ENCODE results near the gene TMEM139.

Gene TMEM139

GRCh38 chr7:143252006-143252405 lies 32.8 kb upstream of the TMEM139 start:
- Histone ChIP-seq H3K27ac (no peak overlapping the region), H4K20me1 (ENCODE audit: insufficient read depth) (no peaks in the 10 kb centered on the region), H3K4me1 (ENCODE audit: low read depth, poor library complexity, severe bottlenecking) (peaks cover 13% of the 10 kb centered on the region), H3K9ac (no peak overlapping the region), H2AFZ (ENCODE audit: low read depth) (no peak overlapping the region), H3K27me3 (ENCODE audit: insufficient read depth, low read depth) (no peaks in the 10 kb centered on the region), H3K36me3 (ENCODE audit: insufficient read depth) (no peaks in the 10 kb centered on the region), H3K4me2 (no peak overlapping the region), H3K4me3 (IDR thresholded peaks at IDR 0.05; ENCODE audit: insufficient read depth, low read depth, low read length) (no peak overlapping the region), H3K79me2 (ENCODE audit: insufficient read depth, low read depth) (no peaks in the 10 kb centered on the region)
- TF ChIP-seq, protein P1, sequence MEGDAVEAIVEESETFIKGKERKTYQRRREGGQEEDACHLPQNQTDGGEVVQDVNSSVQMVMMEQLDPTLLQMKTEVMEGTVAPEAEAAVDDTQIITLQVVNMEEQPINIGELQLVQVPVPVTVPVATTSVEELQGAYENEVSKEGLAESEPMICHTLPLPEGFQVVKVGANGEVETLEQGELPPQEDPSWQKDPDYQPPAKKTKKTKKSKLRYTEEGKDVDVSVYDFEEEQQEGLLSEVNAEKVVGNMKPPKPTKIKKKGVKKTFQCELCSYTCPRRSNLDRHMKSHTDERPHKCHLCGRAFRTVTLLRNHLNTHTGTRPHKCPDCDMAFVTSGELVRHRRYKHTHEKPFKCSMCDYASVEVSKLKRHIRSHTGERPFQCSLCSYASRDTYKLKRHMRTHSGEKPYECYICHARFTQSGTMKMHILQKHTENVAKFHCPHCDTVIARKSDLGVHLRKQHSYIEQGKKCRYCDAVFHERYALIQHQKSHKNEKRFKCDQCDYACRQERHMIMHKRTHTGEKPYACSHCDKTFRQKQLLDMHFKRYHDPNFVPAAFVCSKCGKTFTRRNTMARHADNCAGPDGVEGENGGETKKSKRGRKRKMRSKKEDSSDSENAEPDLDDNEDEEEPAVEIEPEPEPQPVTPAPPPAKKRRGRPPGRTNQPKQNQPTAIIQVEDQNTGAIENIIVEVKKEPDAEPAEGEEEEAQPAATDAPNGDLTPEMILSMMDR (conservative IDR thresholded peaks at IDR 0.05; ENCODE audit: low read depth, low read length) = no peak

- no peak overlapping the region for H3K4me2 ChIP-seq
- H3K9ac ChIP-seq = no peak overlapping the region
- TF ChIP-seq, protein P1 (conservative IDR thresholded peaks at IDR 0.05; ENCODE audit: low read depth, low read length) = no peak
- H3K36me3 ChIP-seq (ENCODE audit: insufficient read depth) = no peaks in the 10 kb centered on the region
- H3K4me1 ChIP-seq (ENCODE audit: low read depth, poor library complexity, severe bottlenecking) = peaks cover 6% of the 10 kb centered on the region
- H3K4me3 ChIP-seq (IDR thresholded peaks at IDR 0.05; ENCODE audit: insufficient read depth, low read depth, low read length) = no peak overlapping the region
- H4K20me1 ChIP-seq (ENCODE audit: insufficient read depth) = no peaks in the 10 kb centered on the region
- no peak overlapping the region for H2AFZ ChIP-seq (ENCODE audit: low read depth)
- no peaks in the 10 kb centered on the region for H3K27me3 ChIP-seq (ENCODE audit: insufficient read depth, low read depth)
- no peaks in the 10 kb centered on the region for H3K79me2 ChIP-seq (ENCODE audit: insufficient read depth, low read depth)
- H3K27ac ChIP-seq = no peak overlapping the region
Observed at GRCh38 chr7:143255564-143255963, 29.2 kb upstream of the TMEM139 start.

DNA sequence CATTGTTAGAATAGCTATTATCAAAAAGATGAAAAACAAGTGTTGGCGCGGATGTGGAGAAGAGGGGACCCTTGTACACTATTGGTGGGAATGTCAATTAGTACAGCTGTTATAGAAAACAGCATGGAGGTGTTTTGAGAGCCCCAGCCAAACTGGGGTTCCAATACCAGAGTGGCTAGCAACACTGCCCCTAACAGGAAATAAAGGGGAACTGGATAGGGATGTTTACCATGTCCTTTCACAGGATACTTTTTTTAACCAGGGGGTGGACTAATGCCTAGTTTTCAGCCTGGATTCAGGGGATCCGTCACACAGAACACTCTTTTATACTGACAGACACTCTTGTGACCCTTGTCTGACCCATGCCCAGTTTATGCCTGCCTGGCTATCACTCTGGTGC lies 28.4 kb upstream of the TMEM139 start:
- H3K36me3 ChIP-seq (ENCODE audit: insufficient read depth) = no peaks in the 10 kb centered on the region
- no peak overlapping the region for H3K9ac ChIP-seq
- no peaks in the 10 kb centered on the region for H3K4me1 ChIP-seq (ENCODE audit: low read depth, poor library complexity, severe bottlenecking)
- no peaks in the 10 kb centered on the region for H3K27me3 ChIP-seq (ENCODE audit: insufficient read depth, low read depth)
- TF ChIP-seq, protein P1 (conservative IDR thresholded peaks at IDR 0.05; ENCODE audit: low read depth, low read length) = no peak; the same call in 1 of the 2 replicates
- H3K27ac ChIP-seq = no peak overlapping the region
- no peak overlapping the region for H3K4me2 ChIP-seq
- H3K4me3 ChIP-seq (IDR thresholded peaks at IDR 0.05; ENCODE audit: insufficient read depth, low read depth, low read length) = no peak overlapping the region
- no peaks in the 10 kb centered on the region for H4K20me1 ChIP-seq (ENCODE audit: insufficient read depth)
- no peaks in the 10 kb centered on the region for H3K79me2 ChIP-seq (ENCODE audit: insufficient read depth, low read depth)
- no peak overlapping the region for H2AFZ ChIP-seq (ENCODE audit: low read depth)

- TF ChIP-seq, protein P1 (conservative IDR thresholded peaks at IDR 0.05; ENCODE audit: low read depth, low read length) = no peak
Observed at GRCh38 chr7:143256932-143257331, 27.8 kb upstream of the TMEM139 start.

More at GRCh38 chr7:143256932-143257331, 27.8 kb upstream of the TMEM139 start:
- H3K4me3 ChIP-seq (IDR thresholded peaks at IDR 0.05; ENCODE audit: insufficient read depth, low read depth, low read length) = no peak overlapping the region
- no peak overlapping the region for H3K4me2 ChIP-seq
- H2AFZ ChIP-seq (ENCODE audit: low read depth) = no peak overlapping the region
- H4K20me1 ChIP-seq (ENCODE audit: insufficient read depth) = no peaks in the 10 kb centered on the region
- H3K79me2 ChIP-seq (ENCODE audit: insufficient read depth, low read depth) = no peaks in the 10 kb centered on the region
- H3K36me3 ChIP-seq (ENCODE audit: insufficient read depth) = no peaks in the 10 kb centered on the region
- H3K9ac ChIP-seq = no peak overlapping the region
- H3K27ac ChIP-seq = no peak overlapping the region
- H3K4me1 ChIP-seq (ENCODE audit: low read depth, poor library complexity, severe bottlenecking) = no peaks in the 10 kb centered on the region
- H3K27me3 ChIP-seq (ENCODE audit: insufficient read depth, low read depth) = no peaks in the 10 kb centered on the region

Data from KMS-11 (cell line).